Activated CD4-positive, alpha-beta T cell treated with anti-CD3 and anti-CD28 coated beads, Interleukin-2, amount 10 ng/mL, durations not matched to agents 24 days and 14 days (primary cell): ENCODE data around the gene SCYL2. TPM values are rescaled to one million over a fixed set of nuclear protein-coding genes. Genes with fewer than 3 reads are reported as not detected.

Source experiments
- DNase-seq: peaks from one replicate; pipeline ENCODE4 v3.0.0; 2022
- H3K27ac Mint-ChIP-seq: one replicate; pipeline ENCODE4 v1.8.0; 2022; ENCODE audit warnings: mild to moderate bottlenecking, mixed read lengths
- H3K27me3 Mint-ChIP-seq: one replicate; pipeline ENCODE4 v1.8.0; 2022; ENCODE audit warnings: mixed read lengths
- H3K36me3 Mint-ChIP-seq: one replicate; pipeline ENCODE4 v1.8.0; 2022; ENCODE audit warnings: low read depth, mild to moderate bottlenecking, mixed read lengths
- H3K4me1 Mint-ChIP-seq: one replicate; pipeline ENCODE4 v1.8.0; 2021; ENCODE audit warnings: mixed read lengths
- H3K4me3 Mint-ChIP-seq: one replicate; pipeline ENCODE4 v1.8.0; 2022; ENCODE audit warnings: mild to moderate bottlenecking, moderate library complexity, mixed read lengths
- H3K9me3 Mint-ChIP-seq: one replicate; pipeline ENCODE4 v1.8.0; 2021; ENCODE audit warnings: mixed read lengths
- intact Hi-C: fragments of 100-400 bp; cut with micrococcal nuclease; formaldehyde crosslinking; loops from one replicate; pipeline ENCODE4 v1.15.1; 2023
- total RNA-seq: library from RNA; stranded (reverse); gene quantifications from 2 replicates; pipeline ENCODE4 v1.2.3, GENCODE V29; 2022

The SCYL2 gene
- total RNA-seq, 1 donor from 2014 or later = 31.1 TPM

- Mint-ChIP-seq H3K27me3 (no peaks in the 10 kb centered on the region), H3K27ac (no peak overlapping the region), H3K4me1 (no peaks in the 10 kb centered on the region), H3K36me3 (no peaks in the 10 kb centered on the region), H3K9me3 (no peaks in the 10 kb centered on the region), H3K4me3 (no peak overlapping the region)
- DNase-seq = no peak
- intact Hi-C loops = no loop called here
Observed at GRCh38 chr12:100382338-100382737, 115.4 kb downstream of the SCYL2 start.

DNA sequence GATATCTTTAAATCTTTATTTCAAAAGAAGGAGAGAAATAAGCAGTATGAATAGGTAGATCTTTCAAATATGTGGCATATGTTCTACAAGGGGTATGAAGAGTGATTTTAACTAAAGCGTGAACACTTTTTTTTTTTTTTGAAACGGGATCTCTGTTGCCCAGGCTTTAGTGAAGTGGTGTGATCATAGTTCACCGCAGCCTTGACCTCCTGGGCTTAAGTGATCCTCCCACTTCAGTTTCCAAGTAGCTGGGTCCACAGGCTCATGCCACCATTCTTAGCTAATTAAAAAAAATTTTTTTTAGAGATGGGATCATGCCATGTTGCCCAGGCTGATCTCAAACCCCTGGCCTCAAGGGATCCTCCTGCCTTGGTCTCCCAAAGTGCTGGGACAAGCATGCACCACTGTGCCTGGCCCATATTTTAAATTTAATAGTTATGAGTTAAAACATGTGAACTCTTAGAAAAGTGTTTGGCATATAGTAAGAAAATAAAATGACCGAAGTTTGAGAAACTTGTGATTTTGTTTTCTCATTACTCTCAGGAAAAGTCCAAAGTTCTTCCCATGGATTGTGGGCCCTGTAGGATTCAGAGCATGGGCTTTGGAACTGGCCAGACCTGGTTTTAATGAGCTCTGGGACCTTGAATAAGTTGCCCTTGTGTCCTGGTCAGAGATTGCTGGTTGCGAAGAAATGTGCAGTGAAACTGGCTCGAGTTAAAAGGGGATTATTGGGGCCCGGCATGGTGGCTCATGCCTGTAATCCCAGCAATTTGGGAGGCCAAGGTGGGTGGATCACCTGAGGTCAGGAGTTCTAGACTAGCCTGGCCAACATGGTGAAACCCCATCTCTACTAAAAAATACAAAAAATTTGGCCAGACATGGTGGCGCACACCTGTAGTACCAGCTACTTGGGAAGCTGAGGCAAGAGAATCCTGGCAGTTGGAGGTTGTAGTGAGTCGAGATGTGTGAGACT lies 116.9 kb downstream of the SCYL2 start:
- no peak overlapping the region for H3K27ac Mint-ChIP-seq
- intact Hi-C loops = no loop called here
- H3K27me3 Mint-ChIP-seq = no peaks in the 10 kb centered on the region
- no peaks in the 10 kb centered on the region for H3K4me1 Mint-ChIP-seq
- DNase-seq = no peak
- no peak overlapping the region for H3K4me3 Mint-ChIP-seq
- no peaks in the 10 kb centered on the region for H3K36me3 Mint-ChIP-seq
- H3K9me3 Mint-ChIP-seq = no peaks in the 10 kb centered on the region

GRCh38 chr12:100384559-100384935 lies 117.6 kb downstream of the SCYL2 start:
- Mint-ChIP-seq H3K9me3 (no peaks in the 10 kb centered on the region), H3K4me3 (no peak overlapping the region), H3K4me1 (no peaks in the 10 kb centered on the region), H3K27me3 (no peaks in the 10 kb centered on the region), H3K27ac (no peak overlapping the region), H3K36me3 (no peaks in the 10 kb centered on the region)
- DNase-seq = no peak
- intact Hi-C loops = no loop called here

DNA sequence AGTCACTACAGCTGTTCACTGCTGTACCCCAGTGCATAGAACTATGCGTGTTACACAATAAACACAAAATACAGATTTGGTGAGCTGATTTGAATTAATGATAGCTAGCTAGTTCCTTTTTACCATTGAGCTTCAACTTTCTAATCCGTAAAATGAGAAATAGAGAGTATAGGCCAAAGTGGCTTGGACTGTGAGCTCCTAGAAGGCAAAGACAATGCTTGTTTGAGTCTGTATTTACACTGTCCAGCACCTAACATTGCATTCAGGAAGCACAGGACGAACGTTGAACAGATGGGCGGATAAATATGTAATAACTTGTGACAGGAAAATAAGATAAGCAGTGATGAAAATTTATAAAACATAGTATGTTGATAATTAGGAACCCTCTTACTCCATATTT lies 121.4 kb downstream of the SCYL2 start:
- Mint-ChIP-seq H3K4me3 (no peak overlapping the region), H3K4me1 (no peaks in the 10 kb centered on the region), H3K27ac (no peak overlapping the region), H3K36me3 (no peaks in the 10 kb centered on the region), H3K27me3 (no peaks in the 10 kb centered on the region), H3K9me3 (no peaks in the 10 kb centered on the region)
- intact Hi-C loops = no loop called here
- DNase-seq = no peak

Other genes starting within 250 kb of the SCYL2 start
- gene BLTP3B, start 124.3 kb upstream of the SCYL2 start, total RNA-seq = 57.6 and 63.6 TPM in 2 replicates
- 33.7 and 37.4 TPM in 2 replicates for gene ACTR6, start 66.4 kb upstream of the SCYL2 start, total RNA-seq
- gene DEPDC4, start 98 bp upstream of the SCYL2 start, total RNA-seq = 1.3 and 2.9 TPM in 2 replicates
- not detected in 2 replicates for gene SLC17A8, start 89.9 kb downstream of the SCYL2 start, total RNA-seq
- gene NR1H4, start 206.7 kb downstream of the SCYL2 start, total RNA-seq = not detected in 2 replicates